Measurements from ENCODE around the gene GBA2.

GBA2 gene

GRCh38 chr9:35687972-35688557, 61.0 kb downstream of the GBA2 start:
- no peaks in the 10 kb centered on the region for H3K36me3 Mint-ChIP-seq
- no peak for DNase-seq
- CTCF ChIA-PET: interaction anchor here (0.9 to 2.2 kb wide), 8 partner anchors 8 to 84 kb away, joined by 3 to 16 read pairs (median 4); partner anchors contain the start of genes CCDC107 and RMRP
- H3K4me1 Mint-ChIP-seq: peaks cover 27% of the 10 kb centered on the region
- peaks cover 24% of the 10 kb centered on the region for H3K27me3 Mint-ChIP-seq
- H3K4me3 Mint-ChIP-seq: no peak overlapping the region
- H3K27ac Mint-ChIP-seq: no peak overlapping the region
- no peaks in the 10 kb centered on the region for H3K9me3 Mint-ChIP-seq

- Mint-ChIP-seq H3K36me3 (no peaks in the 10 kb centered on the region), H3K4me3 (no peak overlapping the region), H3K9me3 (no peaks in the 10 kb centered on the region), H3K4me1 (peaks cover 27% of the 10 kb centered on the region), H3K27me3 (peaks cover 29% of the 10 kb centered on the region), H3K27ac (no peak overlapping the region)
- CTCF ChIA-PET: interaction anchor here (1.3 to 2.2 kb wide), 4 partner anchors 9 to 71 kb away, joined by 4 to 16 read pairs (median 6); partner anchors contain the start of genes CCDC107 and RMRP
- DNase-seq: no peak
Measured at GRCh38 chr9:35687306-35687705, 61.7 kb downstream of the GBA2 start.
